SKM-1 treated with dmso at 0.1 percent for 144 hours (cell line): Measurements from ENCODE around the gene PDE4D.
"Not testable (repeated sequence)": the region's sequence is repeated elsewhere in the genome, so short reads cannot be mapped to it uniquely, and the experiment has no call there.

Experiments used
- DNase-seq: peaks from one replicate; lab custom pipeline; 2025; ENCODE audit not compliant: unreplicated experiment; lab: John Stamatoyannopoulos, UW

The PDE4D gene

DNA sequence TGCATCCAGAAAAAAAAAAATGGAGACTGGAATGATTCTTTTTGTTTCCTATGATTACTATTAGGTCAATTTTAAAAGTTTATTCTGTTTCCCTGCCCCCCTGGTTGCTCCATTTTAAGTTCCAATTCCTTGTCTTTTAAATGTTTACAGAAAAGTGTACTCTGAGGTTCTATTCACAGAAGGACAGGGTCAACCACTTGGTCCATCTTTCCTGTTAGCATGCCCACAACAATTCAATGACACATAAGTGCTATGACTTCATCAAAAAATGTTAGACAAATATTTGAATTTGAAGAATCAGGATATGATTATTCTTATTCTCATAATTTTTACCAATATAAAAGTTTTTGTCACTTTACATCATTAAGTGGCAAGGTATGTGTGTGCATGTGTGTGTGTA, 123.7 kb downstream of the PDE4D start:
- DNase-seq: no peak

DNA sequence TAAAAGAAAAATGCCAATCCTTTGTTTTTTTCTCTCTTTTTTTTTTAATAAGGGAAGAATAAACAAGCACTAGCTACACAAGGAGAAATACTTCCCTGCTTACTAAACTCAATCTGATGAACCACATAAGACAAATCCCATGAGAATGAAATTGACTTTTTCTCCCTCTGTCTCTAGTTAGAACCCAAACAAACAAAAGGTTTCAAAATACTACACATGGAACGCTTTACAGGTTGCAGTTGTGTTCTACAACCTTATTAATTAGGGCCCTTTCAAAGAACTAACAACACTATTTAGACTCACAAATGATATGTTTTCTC, 124.5 kb downstream of the PDE4D start:
- no peak for DNase-seq

DNA sequence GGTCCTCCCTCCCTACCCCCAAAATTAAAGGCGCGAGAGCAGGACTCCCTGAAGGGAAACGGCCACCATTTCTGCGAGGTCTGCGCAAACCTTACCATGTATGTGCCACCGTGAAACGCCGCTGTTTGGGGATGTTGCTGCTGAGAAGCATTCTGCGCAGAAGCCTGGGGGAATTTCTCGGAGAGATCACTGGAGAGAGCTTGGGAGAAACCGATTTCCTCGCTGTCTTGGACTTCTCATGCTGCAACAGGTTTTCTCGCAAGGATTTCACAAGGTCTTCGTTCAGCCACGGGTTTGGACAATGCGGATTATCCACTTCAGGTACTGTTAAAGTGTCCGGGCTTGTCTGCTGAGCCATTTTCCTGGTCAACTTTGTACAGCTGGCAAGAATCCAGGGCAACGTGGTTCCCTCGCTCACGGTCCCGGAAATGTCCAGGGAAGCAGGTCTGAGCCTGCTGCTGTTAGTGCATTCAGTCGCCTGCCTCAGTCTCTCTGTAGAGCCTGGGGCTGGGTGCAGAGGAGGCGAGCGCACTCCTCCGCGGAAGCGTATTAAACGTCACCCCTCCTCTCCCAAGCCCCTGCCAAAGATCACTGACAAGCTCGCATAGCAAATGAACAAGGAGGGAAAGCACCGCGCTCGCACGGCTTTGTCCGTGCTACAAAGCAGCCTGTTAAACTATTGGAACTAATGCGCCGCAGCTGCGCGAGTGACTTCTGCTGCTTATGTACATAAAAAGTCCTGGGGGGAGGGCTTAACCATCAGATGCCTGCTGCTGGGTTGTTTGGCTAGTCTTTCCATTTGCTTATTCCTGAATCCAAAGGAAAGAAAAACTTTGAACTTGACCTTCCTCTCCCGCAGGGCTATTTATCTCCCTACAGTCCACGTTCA, 125.1 kb downstream of the PDE4D start:
- peak; percentile 30 for DNase-seq

DNA sequence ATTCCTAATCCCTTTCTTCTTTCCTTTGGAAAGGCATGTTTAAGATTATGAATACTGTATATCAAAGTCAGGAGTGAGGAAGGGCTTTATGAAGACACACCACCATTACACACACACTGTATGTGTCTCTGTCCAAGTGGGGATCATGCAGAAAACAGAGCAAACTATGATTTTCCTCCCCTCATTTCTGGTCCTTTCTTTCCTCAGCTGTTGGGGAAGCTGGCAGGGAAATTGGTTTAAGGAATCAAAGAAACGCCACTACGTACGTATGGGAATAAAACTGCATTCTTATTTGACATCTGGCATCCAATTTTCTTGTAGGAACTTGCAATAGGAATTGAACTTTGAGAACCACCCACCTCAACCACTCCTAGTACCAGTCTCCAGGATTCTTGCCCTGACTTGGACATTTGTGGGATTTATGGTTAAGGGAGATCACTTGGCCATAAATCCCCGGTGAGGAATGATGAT, 125.8 kb downstream of the PDE4D start:
- no peak for DNase-seq

DNA sequence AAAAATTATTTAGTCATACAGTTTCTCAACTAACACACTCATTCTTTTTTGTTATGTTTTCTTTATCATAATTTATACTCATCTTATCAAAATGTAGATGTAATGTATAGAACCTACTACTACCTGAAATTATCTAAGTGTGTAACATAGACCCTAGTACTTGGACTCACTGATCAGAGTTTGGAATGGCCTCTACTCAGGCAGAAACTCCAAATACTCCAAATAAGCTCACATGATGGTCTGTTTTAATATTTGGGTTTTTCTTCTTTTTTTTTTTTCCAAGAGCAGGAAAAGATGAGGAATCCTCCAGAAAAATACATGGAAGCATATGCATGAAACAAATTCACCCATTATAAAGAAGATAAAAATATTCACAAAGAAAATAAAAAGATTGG, 126.3 kb downstream of the PDE4D start:
- DNase-seq: no peak

DNA sequence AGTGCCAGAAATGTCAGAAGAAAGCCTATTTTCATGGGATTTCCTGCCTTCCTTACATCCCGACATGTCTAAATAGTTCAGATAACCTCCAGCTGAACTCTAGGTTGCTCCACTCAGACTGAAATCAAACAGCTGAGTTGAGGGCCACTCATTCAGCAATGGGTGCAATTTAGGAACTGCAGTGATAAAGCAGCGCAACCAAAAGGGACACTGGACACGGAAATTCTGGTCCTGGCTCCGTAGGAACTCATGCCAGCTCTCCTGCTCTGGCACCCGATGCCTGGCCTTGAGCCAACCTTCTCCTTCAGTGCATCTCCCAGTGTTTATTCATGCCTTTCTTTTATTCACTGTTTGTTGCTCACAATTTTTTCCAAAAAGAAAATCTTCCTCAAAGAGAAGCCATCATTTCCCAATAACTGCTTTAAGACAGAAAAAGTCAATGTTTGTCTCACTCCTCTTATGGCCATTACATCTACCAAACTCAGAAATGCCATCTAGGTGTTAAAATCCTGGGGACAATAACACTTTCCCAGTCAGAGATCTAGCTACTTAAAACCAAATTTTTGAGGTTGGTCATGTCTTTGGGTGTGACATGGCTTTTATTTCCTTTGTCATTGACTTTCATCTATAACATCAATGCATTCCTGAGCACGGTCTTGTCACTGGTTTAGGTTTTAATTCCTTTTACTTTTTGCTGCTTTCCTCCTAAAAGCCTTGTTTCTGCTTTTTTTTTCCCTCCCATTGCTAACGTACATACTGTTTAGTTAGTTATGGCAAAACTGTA, 126.9 kb downstream of the PDE4D start:
- no peak for DNase-seq

DNA sequence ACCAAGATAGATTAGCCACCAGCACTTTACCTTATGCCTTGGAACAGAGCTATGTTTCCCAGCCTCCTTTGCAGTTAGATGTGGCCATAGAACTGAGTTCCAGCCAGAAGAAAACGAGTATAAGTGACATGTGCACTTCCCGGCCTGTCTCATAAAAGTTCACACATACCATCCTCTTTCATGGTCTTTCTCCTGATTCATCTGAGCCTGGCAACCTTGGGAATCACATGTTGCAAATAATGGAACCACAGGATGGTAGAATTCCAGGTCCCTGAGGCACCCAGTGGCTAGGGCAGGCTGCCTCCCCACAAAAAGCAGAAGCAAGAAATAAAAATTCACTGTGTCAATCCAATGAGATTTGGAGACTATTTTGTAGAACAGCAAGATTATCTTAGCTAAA, 128.1 kb downstream of the PDE4D start:
- DNase-seq: no peak

DNA sequence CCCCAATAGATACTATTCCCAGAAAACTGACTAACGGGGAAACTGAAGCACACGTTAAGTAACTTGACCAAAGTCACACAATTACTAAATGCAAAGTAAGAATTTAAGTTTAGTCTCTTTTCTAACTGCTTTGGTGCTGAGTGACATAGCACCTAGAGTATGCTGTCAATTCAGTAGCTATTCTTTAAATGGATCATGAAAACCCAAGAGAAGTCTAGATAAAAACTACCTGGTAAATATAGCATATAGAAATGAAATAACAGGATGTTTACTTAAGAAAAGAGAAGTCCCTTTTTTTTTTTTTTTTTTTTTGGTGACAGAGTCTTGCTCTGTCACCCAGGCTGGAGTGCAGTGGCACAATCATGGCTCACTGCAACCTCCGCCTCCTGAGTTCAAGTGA, 129.2 kb downstream of the PDE4D start:
- no peak for DNase-seq

DNA sequence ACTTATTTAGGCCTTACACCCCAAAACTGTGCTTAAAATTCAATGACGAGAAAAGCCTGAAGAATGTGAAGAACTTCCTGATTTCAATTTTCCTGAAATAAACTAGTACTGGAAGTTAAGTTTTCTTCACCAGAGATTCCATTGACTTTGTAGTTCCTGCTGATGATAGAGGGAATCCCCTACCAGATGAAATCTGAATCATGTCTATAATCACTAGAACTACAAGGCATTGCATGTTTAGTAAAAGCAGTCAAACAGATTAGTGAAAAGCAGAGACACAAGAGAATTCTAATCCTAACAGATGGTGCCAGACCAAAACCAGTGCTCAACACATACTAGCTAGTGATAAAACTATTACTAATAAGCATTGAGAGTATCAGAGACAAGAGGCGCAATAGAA, 130.0 kb downstream of the PDE4D start:
- no peak for DNase-seq

DNA sequence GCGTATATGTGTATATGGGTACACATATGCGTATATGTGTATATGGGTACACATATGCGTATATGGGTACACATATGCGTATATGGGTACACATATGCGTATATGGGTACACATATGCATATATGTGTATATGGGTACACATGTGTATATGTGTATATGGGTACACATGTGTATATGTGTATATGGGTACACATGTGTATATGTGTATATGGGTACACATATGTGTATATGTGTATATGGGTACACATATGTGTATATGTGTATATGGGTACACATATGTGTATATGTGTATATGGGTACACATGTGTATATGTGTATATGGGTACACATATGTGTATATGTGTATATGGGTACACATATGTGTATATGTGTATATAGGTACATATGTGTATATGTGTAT, 131.3 kb downstream of the PDE4D start:
- not testable (repeated sequence) for DNase-seq

DNA sequence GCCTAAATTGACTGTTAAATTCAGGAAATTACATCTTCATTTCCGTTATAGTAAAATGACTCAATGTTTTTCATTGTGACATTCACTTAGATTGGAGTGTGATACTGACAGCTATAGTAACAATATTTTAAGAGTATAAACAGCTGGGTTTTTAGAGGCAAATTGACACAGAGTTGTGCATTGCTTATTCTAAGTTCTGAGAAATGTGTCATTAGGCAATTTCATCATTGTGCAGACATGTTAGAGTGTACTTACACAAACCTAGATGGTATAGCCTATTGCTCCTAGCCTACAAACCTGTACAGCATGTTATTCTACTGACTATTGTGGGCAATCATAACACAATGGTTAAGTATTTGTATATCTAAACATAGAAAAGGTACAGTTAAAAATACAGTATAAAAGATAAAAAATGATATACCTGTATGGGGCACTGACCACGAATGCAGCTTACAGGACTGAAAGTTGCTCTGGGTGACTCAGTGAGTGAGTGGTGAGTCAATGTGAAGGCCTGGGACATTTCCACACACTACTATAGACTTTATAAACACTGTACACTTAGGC, 132.7 kb downstream of the PDE4D start:
- no peak for DNase-seq

DNA sequence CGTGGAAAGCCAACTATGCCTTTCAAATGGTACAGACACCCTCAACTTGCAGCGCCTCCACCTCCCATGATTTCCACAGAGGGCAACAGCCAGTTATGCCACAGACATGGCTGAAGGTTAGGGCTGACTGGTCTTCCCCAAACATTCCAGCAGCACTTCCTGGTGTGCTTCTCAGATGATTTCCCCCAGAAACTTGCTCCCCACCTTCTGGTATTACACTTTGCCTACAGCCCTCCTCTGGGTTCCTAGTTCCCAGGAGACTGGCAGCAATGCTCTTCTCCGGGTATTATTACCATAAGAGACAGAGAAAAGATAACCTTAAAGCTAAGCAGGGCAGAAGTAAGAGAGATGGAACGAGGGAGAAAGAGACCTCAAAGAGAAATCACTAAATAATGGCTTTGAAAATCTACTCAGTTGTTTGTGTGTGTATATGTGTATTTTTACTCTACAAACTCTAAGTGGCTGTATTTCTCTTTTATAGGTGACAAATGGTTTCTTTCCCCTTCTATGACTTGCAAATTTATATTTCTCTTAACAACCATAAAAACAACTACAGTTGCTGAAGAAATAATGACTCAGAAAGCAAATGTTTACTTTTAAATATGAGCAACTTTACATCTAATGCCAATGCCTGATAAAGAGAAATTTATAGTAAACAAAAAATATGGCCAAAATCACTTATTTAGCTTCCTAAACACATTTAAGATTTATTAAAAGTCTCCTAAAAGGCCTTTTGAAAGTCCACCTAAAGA, 133.8 kb downstream of the PDE4D start:
- no peak for DNase-seq

DNA sequence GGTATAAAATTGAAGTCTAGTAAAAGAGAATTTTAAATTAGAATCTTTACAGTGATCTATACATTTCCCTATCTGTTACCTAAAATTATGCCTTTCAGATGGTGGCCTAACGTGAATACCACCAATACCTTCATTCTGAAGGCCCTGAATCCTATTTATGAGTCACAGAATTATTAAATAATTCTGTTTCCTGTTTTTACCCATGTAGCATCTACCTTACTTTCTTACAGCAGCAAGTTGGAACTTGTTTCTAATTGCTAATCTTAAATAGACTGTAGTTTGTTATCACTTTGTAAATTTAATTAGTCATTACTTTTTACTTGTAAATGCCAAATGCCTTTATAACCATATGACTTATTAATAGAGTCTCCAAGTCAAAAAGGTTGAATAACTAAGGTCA, 135.0 kb downstream of the PDE4D start:
- no peak for DNase-seq

DNA sequence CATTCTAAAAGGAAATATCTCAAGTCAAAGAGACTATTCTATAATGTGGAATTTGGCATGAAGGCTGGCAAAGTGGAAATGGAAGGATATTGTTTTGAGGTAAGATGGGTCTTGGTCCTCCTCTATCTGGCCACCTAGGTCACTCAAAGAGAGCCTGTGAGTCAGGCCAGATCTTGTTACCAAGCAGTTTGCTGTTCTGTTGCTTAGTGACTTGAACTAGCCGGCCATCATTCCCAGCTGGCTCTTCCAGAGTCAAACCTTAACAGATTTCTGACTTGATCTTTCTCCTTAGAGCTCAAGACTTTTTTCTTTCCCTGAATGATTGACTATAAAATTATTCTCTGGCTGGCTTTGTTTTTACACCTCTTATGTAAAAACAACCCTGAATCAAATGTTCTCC, 136.1 kb downstream of the PDE4D start:
- DNase-seq: no peak

DNA sequence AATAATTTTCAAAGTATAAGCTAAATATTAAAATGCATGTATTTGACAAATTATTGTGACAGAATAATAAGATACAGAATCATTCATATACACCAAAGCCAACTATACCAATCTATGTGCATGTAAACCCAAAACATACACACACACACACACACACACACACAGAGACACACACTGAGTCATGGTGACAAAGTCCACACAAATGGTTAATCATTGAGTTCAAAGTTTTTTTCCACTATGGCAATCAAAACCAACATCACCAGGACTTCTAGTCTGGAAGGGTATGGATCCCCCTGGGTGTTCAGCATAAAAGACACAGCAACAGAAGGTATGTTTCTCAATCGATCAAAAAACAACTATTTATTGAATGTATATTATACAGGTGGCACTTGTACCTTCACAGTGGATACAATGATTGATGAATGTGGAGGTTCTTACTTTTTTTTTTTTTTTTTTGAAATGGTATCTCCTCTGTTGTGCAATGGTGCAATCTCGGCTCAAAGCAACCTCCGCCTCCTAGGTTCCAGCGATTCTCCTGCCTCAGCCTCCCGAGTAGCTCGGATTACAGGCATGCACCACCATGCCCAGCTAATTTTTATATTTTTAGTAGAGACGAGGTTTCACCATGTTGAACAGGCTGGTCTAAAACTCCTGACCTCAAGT, 137.0 kb downstream of the PDE4D start:
- no peak for DNase-seq

DNA sequence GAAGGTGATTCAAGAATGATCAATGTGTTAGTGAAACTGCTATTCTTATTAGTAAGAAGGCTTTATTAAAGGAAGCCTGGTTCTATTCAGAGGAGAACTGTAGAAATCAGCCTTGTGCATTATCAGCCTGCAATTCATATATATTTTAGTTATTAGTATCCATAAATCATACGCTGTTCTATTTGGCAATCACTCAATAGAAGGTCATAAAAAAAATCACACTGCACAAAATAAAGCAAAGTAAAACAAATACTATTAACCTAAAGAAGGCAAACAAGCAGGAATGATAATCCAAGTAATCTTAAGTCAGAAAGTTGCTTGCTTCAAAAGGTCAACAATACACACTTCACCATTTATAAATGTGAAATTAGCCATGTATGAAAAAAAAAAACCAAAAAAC, 138.1 kb downstream of the PDE4D start:
- DNase-seq: no peak

DNA sequence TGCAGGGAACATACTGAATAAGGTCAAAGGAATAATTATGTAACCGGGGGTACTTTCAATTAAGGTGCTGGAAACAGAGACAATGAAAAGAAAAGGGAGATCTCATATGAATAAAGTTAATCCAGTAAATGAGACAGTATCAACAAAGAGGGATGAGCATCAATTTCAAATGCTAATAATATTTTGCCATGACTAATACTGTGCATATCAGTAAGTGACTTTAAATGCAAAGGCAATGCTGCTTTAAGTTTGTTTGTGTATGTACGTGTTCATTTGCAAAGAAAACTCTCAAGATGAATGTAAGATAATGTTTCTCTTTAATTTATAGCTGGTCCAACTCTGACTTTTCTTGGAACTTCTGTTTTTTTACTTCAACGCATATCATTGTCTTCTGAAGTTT, 139.9 kb downstream of the PDE4D start:
- no peak for DNase-seq

DNA sequence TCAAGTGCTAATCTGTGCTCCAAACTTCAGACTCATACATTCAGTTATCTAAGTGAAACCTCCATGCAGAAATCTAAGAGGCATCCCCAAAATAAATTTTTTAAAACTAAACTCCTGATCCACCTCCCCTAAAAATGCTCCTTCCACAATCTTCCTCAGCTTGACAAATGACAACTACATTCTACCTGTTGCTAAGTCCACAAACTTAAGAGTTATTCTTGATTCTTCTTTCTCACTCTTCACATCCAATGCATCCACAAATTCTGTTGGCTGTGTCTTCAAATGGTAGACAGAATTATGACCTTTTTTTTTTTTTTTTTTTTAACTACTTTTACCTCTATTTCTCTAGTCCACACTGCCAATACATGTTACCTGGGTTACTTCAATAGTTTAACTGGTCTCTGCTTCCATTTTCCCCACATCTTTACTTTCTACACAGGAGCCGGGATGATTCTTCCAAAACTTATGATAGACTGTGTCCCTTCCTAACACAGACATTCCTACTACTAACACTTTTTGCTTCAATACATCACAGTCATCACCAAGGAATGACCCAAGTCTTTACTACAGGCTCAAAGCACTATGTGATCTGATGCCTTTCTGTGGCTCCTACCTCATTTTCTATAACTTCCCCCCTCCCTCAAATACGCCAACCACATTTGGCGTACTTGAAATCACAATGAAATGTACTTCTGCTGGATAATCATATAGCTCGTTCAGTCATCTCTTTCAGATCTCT, 143.6 kb downstream of the PDE4D start:
- no peak for DNase-seq

DNA sequence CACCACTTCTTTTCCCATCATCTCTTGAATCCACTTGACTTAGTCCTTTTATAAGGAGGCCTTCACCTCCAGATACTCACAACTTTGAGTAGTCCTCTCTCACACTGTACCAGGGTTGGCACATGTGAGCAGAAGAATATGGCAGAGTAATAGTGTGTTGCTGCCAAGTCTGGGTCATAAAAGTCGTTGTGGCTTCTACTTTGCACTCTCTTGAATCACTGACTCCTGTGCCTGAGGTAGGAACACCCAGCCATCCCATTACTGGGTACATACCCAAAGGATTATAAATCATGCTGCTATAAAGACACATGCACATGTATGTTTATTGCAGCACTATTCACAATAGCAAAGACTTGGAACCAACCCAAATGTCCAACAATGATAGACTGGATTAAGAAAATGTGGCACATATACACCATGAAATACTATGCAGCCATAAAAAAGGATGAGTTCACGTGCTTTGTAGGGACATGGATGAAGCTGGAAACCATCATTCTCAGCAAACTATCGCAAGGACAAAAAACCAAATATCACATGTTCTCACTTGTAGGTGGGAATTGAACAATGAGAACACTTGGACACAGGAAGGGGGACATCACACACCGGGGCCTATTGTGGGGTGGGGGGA, 145.4 kb downstream of the PDE4D start:
- DNase-seq: not testable (repeated sequence)
